Activated CD4-positive, alpha-beta T cell treated with anti-CD3 and anti-CD28 coated beads, Interleukin-2, amount 10 ng/mL, durations not matched to agents 24 days and 14 days (primary cell): ENCODE data around the gene C19orf85. TPM values are rescaled to one million over a fixed set of nuclear protein-coding genes. Genes with fewer than 3 reads are reported as not detected.
A peak's percentile ranks its signal among the peaks of the same experiment; 100 is the strongest.
"Not testable (repeated sequence)": the region's sequence is repeated elsewhere in the genome, so short reads cannot be mapped to it uniquely, and the experiment has no call there.

Experiments
- DNase-seq: peaks from one replicate; pipeline ENCODE4 v3.0.0; 2022
- H3K27ac Mint-ChIP-seq: one replicate; pipeline ENCODE4 v1.8.0; 2022; ENCODE audit warnings: mild to moderate bottlenecking, mixed read lengths
- H3K27me3 Mint-ChIP-seq: one replicate; pipeline ENCODE4 v1.8.0; 2022; ENCODE audit warnings: mixed read lengths
- H3K36me3 Mint-ChIP-seq: one replicate; pipeline ENCODE4 v1.8.0; 2022; ENCODE audit warnings: low read depth, mild to moderate bottlenecking, mixed read lengths
- H3K4me1 Mint-ChIP-seq: one replicate; pipeline ENCODE4 v1.8.0; 2021; ENCODE audit warnings: mixed read lengths
- H3K4me3 Mint-ChIP-seq: one replicate; pipeline ENCODE4 v1.8.0; 2022; ENCODE audit warnings: mild to moderate bottlenecking, moderate library complexity, mixed read lengths
- H3K9me3 Mint-ChIP-seq: one replicate; pipeline ENCODE4 v1.8.0; 2021; ENCODE audit warnings: mixed read lengths
- intact Hi-C: fragments of 100-400 bp; cut with micrococcal nuclease; formaldehyde crosslinking; loops from one replicate; pipeline ENCODE4 v1.15.1; 2023
- total RNA-seq: library from RNA; stranded (reverse); gene quantifications from 2 replicates; pipeline ENCODE4 v1.2.3, GENCODE V29; 2022

Gene C19orf85
- not detected in 2 replicates for total RNA-seq

GRCh38 chr19:55464662-55465054 is at the start of gene C19orf85:
Gene C19orf85, minus strand, starts transcription at chr19:55464751. Its CDS starts 197 bp downstream, at chr19:55464554.
- Mint-ChIP-seq H3K27ac (no peak within 1 kb of the TSS), H3K4me3 (no peak within 1 kb of the TSS), H3K36me3 (no peaks in the 10 kb centered on the region), H3K27me3 (no peaks in the 10 kb centered on the region), H3K9me3 (no peaks in the 10 kb centered on the region), H3K4me1 (peaks cover 18% of the 10 kb centered on the region)
- intact Hi-C loops = no loop called here
- no peak for DNase-seq

GRCh38 chr19:55508120-55508519 is 43.6 kb upstream of the C19orf85 start:
- no peak overlapping the region for H3K27ac Mint-ChIP-seq
- peaks cover 6% of the 10 kb centered on the region for H3K27me3 Mint-ChIP-seq
- peaks cover 4% of the 10 kb centered on the region for H3K36me3 Mint-ChIP-seq
- peaks cover 6% of the 10 kb centered on the region for H3K9me3 Mint-ChIP-seq
- H3K4me3 Mint-ChIP-seq = no peak overlapping the region
- intact Hi-C loops = no loop called here
- DNase-seq = no peak
- H3K4me1 Mint-ChIP-seq = peaks cover 10% of the 10 kb centered on the region

- Mint-ChIP-seq H3K27me3 (peaks cover 6% of the 10 kb centered on the region), H3K4me3 (no peak overlapping the region), H3K36me3 (peaks cover 11% of the 10 kb centered on the region), H3K9me3 (peaks cover 7% of the 10 kb centered on the region), H3K4me1 (peaks cover 20% of the 10 kb centered on the region), H3K27ac (no peak overlapping the region)
- intact Hi-C loops = loop anchor here (1.0 to 5.0 kb wide), 3 partner anchors 38 to 364 kb away; no protein-coding TSS in a partner anchor
- DNase-seq = no peak
Observed at GRCh38 chr19:55504981-55505380, 40.4 kb upstream of the C19orf85 start.

GRCh38 chr19:55504252-55504603 is 39.7 kb upstream of the C19orf85 start:
- intact Hi-C loops = loop anchor here (1.0 to 5.0 kb wide), 3 partner anchors 37 to 363 kb away; no protein-coding TSS in a partner anchor
- peaks cover 6% of the 10 kb centered on the region for H3K27me3 Mint-ChIP-seq
- H3K36me3 Mint-ChIP-seq = peaks cover 11% of the 10 kb centered on the region
- no peak for DNase-seq
- peaks cover 7% of the 10 kb centered on the region for H3K9me3 Mint-ChIP-seq
- peak overlapping the region; percentile 85 for H3K4me3 Mint-ChIP-seq
- peaks cover 20% of the 10 kb centered on the region for H3K4me1 Mint-ChIP-seq
- peak overlapping the region; percentile 84 for H3K27ac Mint-ChIP-seq

- Mint-ChIP-seq H3K27ac (peak overlapping the region; percentile 84), H3K4me3 (peak overlapping the region; percentile 85), H3K27me3 (peaks cover 6% of the 10 kb centered on the region), H3K36me3 (peaks cover 11% of the 10 kb centered on the region), H3K4me1 (peaks cover 20% of the 10 kb centered on the region), H3K9me3 (peaks cover 7% of the 10 kb centered on the region)
- DNase-seq = peak; percentile 98
- intact Hi-C loops = loop anchor here (1.0 to 5.0 kb wide), 3 partner anchors 36 to 362 kb away; no protein-coding TSS in a partner anchor
Observed at GRCh38 chr19:55503502-55504251, 39.1 kb upstream of the C19orf85 start.

- H3K9me3 Mint-ChIP-seq = peaks cover 7% of the 10 kb centered on the region
- peaks cover 11% of the 10 kb centered on the region for H3K36me3 Mint-ChIP-seq
- DNase-seq = no peak
Observed at GRCh38 chr19:55503157-55503501, 38.6 kb upstream of the C19orf85 start.

GRCh38 chr19:55502197-55502952 is 37.8 kb upstream of the C19orf85 start:
- Mint-ChIP-seq H3K4me3 (peak overlapping the region; percentile 13), H3K27me3 (peaks cover 4% of the 10 kb centered on the region), H3K27ac (no peak overlapping the region), H3K36me3 (peaks cover 11% of the 10 kb centered on the region), H3K4me1 (peaks cover 20% of the 10 kb centered on the region), H3K9me3 (peaks cover 7% of the 10 kb centered on the region)
- DNase-seq = no peak
- intact Hi-C loops = loop anchor here (5.0 kb wide), 1 partner anchor 200 kb away; no protein-coding TSS in a partner anchor

More at GRCh38 chr19:55503157-55503501, 38.6 kb upstream of the C19orf85 start:
- Mint-ChIP-seq H3K27me3 (peaks cover 6% of the 10 kb centered on the region), H3K4me1 (peaks cover 20% of the 10 kb centered on the region), H3K4me3 (peak overlapping the region; percentile 85), H3K27ac (peak overlapping the region; percentile 84)
- intact Hi-C loops = loop anchor here (5.0 kb wide), 1 partner anchor 201 kb away; no protein-coding TSS in a partner anchor

GRCh38 chr19:55500368-55500952 is 35.9 kb upstream of the C19orf85 start:
- no peak overlapping the region for H3K27ac Mint-ChIP-seq

GRCh38 chr19:55498246-55498840 is 33.8 kb upstream of the C19orf85 start:
- Mint-ChIP-seq H3K9me3 (peaks cover 3% of the 10 kb centered on the region), H3K36me3 (peaks cover 8% of the 10 kb centered on the region), H3K4me3 (no peak overlapping the region), H3K4me1 (peaks cover 14% of the 10 kb centered on the region), H3K27me3 (no peaks in the 10 kb centered on the region), H3K27ac (peak overlapping the region; percentile 43)
- DNase-seq = no peak
- intact Hi-C loops = no loop called here

More at GRCh38 chr19:55500368-55500952, 35.9 kb upstream of the C19orf85 start:
- Mint-ChIP-seq H3K9me3 (peaks cover 7% of the 10 kb centered on the region), H3K27me3 (peaks cover 4% of the 10 kb centered on the region), H3K36me3 (peaks cover 11% of the 10 kb centered on the region), H3K4me3 (no peak overlapping the region), H3K4me1 (peaks cover 20% of the 10 kb centered on the region)
- DNase-seq = no peak
- intact Hi-C loops = loop anchor here (5.0 kb wide), 1 partner anchor 198 kb away; no protein-coding TSS in a partner anchor

GRCh38 chr19:55497763-55498162 is 33.2 kb upstream of the C19orf85 start:
- Mint-ChIP-seq H3K27me3 (no peaks in the 10 kb centered on the region), H3K4me1 (peaks cover 12% of the 10 kb centered on the region), H3K27ac (no peak overlapping the region), H3K36me3 (peaks cover 6% of the 10 kb centered on the region), H3K9me3 (no peaks in the 10 kb centered on the region), H3K4me3 (no peak overlapping the region)
- intact Hi-C loops = no loop called here
- DNase-seq = no peak

GRCh38 chr19:55496820-55497219 is 32.3 kb upstream of the C19orf85 start:
- H3K9me3 Mint-ChIP-seq, intact Hi-C loops, H3K4me3 Mint-ChIP-seq, H3K27me3 Mint-ChIP-seq, DNase-seq, H3K4me1 Mint-ChIP-seq, H3K27ac Mint-ChIP-seq, H3K36me3 Mint-ChIP-seq: not testable (repeated sequence)

- Mint-ChIP-seq H3K4me3 (no peak overlapping the region), H3K36me3 (no peaks in the 10 kb centered on the region), H3K27ac (no peak overlapping the region), H3K27me3 (peaks cover 3% of the 10 kb centered on the region), H3K9me3 (no peaks in the 10 kb centered on the region), H3K4me1 (peaks cover 3% of the 10 kb centered on the region)
- no peak for DNase-seq
- intact Hi-C loops = no loop called here
Observed at GRCh38 chr19:55495646-55496349, 31.2 kb upstream of the C19orf85 start.

- Mint-ChIP-seq H3K4me3 (peak overlapping the region; percentile 43), H3K9me3 (no peaks in the 10 kb centered on the region), H3K27me3 (peaks cover 3% of the 10 kb centered on the region), H3K27ac (no peak overlapping the region), H3K36me3 (no peaks in the 10 kb centered on the region), H3K4me1 (peaks cover 3% of the 10 kb centered on the region)
- DNase-seq = no peak
- intact Hi-C loops = no loop called here
Observed at GRCh38 chr19:55494172-55494761, 29.7 kb upstream of the C19orf85 start.
